ENCODE results near the gene DGKD. TPM values are rescaled to one million over a fixed set of nuclear protein-coding genes. Genes with fewer than 3 reads are reported as not detected.

DGKD gene
- total RNA-seq, 2 experiments from 2014 or later: 92.1 to 94.2 TPM

DNA sequence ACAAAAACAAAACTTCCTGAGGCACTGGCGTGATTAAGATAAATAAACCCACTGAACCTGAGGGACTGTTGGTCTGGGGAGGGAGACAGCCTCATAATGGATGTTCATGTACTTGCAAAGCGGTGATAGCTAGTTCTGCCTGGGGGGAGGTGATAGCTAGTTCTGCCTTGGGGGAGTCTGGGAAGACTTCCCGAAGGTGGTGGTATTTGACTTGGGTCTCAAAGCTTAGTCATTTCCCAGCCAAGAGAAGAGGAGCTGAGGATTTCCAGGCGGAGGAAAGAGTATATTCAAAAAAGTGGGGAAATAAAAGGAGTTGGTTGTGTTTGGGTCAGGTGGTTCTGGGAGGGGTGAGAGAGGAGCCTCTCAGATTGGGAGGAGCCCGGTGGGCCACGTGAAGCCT is 24.7 kb downstream of the DGKD start:
- CTCF ChIA-PET: no interaction called here
- no peaks in the 10 kb centered on the region for H3K27me3 Mint-ChIP-seq (ENCODE audit: low read depth)
- no peak overlapping the region for H3K27ac Mint-ChIP-seq
- ATAC-seq: no peak
- H3K36me3 Mint-ChIP-seq (ENCODE audit: low read depth): peaks cover 60% of the 10 kb centered on the region
- no peak for DNase-seq
- H3K4me1 Mint-ChIP-seq (ENCODE audit: low read depth): peaks cover 49% of the 10 kb centered on the region
- no peaks in the 10 kb centered on the region for H3K9me3 Mint-ChIP-seq (ENCODE audit: insufficient read depth)
- no peak overlapping the region for H3K4me3 Mint-ChIP-seq
- POLR2A ChIA-PET: no interaction called here

DNA sequence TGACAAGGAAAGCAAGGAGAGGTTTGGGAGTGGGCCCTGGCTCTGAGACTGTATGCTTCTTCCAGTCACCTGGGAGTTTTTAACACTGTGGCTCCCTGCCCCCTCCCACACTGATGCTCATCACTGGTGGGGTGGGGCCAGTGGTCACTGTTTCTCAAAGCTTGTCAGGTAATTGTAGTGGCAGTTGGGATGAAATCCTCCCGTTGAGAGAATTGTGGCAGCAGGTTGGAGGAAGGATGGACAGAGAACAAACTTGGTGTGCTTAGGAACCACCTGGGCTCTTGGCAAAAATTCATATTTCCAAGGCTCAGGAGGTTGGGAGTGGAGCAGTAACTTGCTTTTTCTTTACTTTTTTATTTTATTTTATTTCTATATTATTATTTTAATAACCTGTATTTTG is 25.1 kb downstream of the DGKD start:
- Mint-ChIP-seq H3K27me3 (ENCODE audit: low read depth) (no peaks in the 10 kb centered on the region), H3K4me3 (no peak overlapping the region), H3K27ac (peak overlapping the region; percentile 56), H3K9me3 (ENCODE audit: insufficient read depth) (no peaks in the 10 kb centered on the region), H3K4me1 (ENCODE audit: low read depth) (peaks cover 53% of the 10 kb centered on the region), H3K36me3 (ENCODE audit: low read depth) (peaks cover 64% of the 10 kb centered on the region)
- DNase-seq: no peak
- ATAC-seq: no peak
- POLR2A ChIA-PET: no interaction called here
- CTCF ChIA-PET: no interaction called here

DNA sequence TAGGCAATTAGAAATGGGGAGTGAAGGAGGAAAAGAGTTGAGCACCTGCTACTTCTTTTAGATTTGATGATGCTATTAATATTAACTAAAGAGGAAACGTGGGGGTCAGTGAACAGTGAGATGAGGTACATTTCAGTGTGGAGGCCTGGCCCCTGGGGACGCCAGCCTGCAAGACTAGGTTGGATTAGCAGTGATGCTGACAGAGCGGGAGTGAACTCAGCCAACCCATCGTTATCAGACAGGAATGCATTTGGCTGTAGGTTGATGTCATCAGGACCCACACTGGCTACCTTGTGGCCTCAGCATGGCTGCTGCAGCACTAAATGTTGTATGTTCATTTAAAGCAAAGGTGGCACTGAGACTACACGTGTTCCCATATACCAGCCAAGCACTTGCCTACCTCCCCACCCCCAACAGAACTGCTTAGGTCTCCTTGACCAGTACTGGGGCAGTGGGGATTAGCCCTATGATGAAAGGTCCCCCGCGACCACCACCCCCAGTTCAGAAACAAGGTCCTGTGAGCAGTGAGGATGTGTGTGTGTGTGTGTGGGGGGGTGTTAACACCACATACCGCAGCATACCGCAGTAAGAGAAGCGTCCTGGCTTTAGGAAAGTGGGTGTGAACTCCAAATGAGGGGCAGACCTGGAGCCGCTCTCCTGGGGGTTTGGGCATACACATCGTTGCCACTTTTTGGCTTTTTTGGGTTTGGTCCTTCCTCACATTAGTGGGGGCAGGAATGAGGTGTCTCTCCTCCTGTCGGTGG is 26.0 kb downstream of the DGKD start:
- H3K27me3 Mint-ChIP-seq (ENCODE audit: low read depth): no peaks in the 10 kb centered on the region
- ATAC-seq (no peak), DNase-seq (no peak)
- peaks cover 65% of the 10 kb centered on the region for H3K36me3 Mint-ChIP-seq (ENCODE audit: low read depth)
- POLR2A ChIA-PET: no interaction called here
- H3K4me3 Mint-ChIP-seq: no peak overlapping the region
- peaks cover 62% of the 10 kb centered on the region for H3K4me1 Mint-ChIP-seq (ENCODE audit: low read depth)
- no peaks in the 10 kb centered on the region for H3K9me3 Mint-ChIP-seq (ENCODE audit: insufficient read depth)
- CTCF ChIA-PET: interaction anchor here (1.9 kb wide), 1 partner anchor 63 kb away, joined by 6 read pairs; no protein-coding TSS in a partner anchor
- peak overlapping the region; percentile 21 for H3K27ac Mint-ChIP-seq

DNA sequence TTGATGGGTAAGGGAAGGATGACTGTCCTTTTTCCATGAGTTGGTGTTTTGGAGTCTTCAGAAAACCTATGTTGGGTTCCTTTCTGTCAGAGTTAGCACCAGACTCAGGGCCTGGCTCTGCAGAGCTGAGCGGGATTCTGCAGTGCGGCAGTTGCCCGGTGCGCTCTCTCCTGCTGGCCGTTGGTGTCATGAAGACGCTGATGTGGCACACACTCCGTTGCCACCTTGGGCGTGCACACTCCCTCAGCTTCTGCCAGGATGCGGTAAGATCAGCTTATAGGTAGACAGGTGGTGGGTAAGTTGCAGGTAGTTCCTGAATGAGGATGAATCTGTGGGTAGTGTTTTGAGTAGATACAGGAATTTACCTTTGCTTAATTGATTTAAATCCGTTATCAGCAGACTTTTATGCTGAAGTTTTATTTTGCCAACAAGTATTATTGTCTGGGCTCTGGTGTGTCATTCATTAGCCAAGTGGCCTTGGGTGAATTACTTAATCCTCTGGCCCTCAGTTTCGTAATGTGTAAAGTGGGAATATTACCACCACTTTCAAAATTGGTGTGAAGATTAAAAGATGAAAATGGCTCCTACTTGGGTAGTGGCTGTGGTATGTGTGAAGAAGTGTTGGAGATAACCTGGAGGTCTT is 26.8 kb downstream of the DGKD start:
- H3K36me3 Mint-ChIP-seq (ENCODE audit: low read depth): peaks cover 62% of the 10 kb centered on the region
- DNase-seq (no peak), ATAC-seq (no peak)
- peak overlapping the region; percentile 47 for H3K27ac Mint-ChIP-seq
- ChIA-PET CTCF (interaction anchor here (1.0 to 1.9 kb wide), 3 partner anchors 19 to 62 kb away, joined by 3 to 6 read pairs (median 3); no protein-coding TSS in a partner anchor), POLR2A (interaction anchor here (0.6 kb wide), 1 partner anchor 25 kb away, joined by 4 read pairs; no protein-coding TSS in a partner anchor)
- no peaks in the 10 kb centered on the region for H3K9me3 Mint-ChIP-seq (ENCODE audit: insufficient read depth)
- H3K4me3 Mint-ChIP-seq: no peak overlapping the region
- no peaks in the 10 kb centered on the region for H3K27me3 Mint-ChIP-seq (ENCODE audit: low read depth)
- H3K4me1 Mint-ChIP-seq (ENCODE audit: low read depth): peaks cover 70% of the 10 kb centered on the region

DNA sequence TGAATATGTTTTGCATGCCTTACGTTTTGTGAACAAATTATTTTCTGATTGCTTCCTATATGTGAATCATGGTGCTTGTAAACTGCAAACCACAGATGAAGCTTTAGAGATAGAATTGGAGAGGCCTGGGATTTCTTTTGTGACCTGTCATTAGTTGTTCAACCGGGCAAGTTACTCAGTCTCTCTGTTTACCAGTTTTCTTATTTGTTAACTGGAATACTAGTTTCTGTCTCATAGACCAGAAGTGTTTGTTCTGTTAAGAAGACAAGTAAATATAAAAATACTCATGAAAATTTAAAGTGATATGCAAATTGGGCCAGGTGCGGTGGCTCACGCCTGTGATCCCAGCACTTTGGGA is 27.3 kb downstream of the DGKD start:
- Mint-ChIP-seq H3K4me1 (ENCODE audit: low read depth) (peaks cover 75% of the 10 kb centered on the region), H3K27me3 (ENCODE audit: low read depth) (no peaks in the 10 kb centered on the region), H3K27ac (peak overlapping the region; percentile 47), H3K36me3 (ENCODE audit: low read depth) (peaks cover 60% of the 10 kb centered on the region), H3K9me3 (ENCODE audit: insufficient read depth) (no peaks in the 10 kb centered on the region), H3K4me3 (no peak overlapping the region)
- ChIA-PET CTCF (interaction anchor here (1.0 to 1.9 kb wide), 4 partner anchors 12 to 61 kb away, joined by 3 to 6 read pairs (median 3); no protein-coding TSS in a partner anchor), POLR2A (interaction anchor here (0.6 kb wide), 1 partner anchor 25 kb away, joined by 4 read pairs; no protein-coding TSS in a partner anchor)
- ATAC-seq (no peak), DNase-seq (no peak)

DNA sequence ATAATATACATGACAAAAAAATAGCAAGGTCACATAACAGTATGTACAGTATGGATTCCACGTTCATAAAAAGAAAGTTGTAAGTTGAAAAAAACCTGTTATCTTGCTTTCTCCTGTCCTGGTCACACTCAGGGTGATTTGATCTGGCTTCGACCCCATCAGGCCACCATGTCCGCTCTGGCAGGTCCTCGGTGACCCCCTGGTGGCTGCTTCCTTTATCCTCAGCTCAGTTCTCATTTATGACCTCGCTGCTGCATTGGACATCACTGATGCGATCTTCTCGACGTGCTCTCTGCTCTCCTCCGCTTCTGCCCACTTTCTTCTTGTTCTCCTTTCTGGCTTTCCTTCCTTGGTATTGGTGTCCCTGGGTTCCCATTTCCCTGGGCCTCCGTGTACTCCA is 29.7 kb downstream of the DGKD start:
- DNase-seq (no peak), ATAC-seq (no peak)
- H3K27ac Mint-ChIP-seq: peak overlapping the region; percentile 97
- POLR2A ChIA-PET: interaction anchor here (0.6 to 2.0 kb wide), 3 partner anchors 10 to 27 kb away, joined by 3 to 9 read pairs (median 4); no protein-coding TSS in a partner anchor
- CTCF ChIA-PET: interaction anchor here (0.6 to 3.2 kb wide), 13 partner anchors 9 to 143 kb away, joined by 3 to 20 read pairs (median 4); partner anchors contain the start of gene DGKD
- peaks cover 88% of the 10 kb centered on the region for H3K4me1 Mint-ChIP-seq (ENCODE audit: low read depth)
- H3K27me3 Mint-ChIP-seq (ENCODE audit: low read depth): no peaks in the 10 kb centered on the region
- peaks cover 57% of the 10 kb centered on the region for H3K36me3 Mint-ChIP-seq (ENCODE audit: low read depth)
- no peaks in the 10 kb centered on the region for H3K9me3 Mint-ChIP-seq (ENCODE audit: insufficient read depth)
- H3K4me3 Mint-ChIP-seq: peak overlapping the region; percentile 66

DNA sequence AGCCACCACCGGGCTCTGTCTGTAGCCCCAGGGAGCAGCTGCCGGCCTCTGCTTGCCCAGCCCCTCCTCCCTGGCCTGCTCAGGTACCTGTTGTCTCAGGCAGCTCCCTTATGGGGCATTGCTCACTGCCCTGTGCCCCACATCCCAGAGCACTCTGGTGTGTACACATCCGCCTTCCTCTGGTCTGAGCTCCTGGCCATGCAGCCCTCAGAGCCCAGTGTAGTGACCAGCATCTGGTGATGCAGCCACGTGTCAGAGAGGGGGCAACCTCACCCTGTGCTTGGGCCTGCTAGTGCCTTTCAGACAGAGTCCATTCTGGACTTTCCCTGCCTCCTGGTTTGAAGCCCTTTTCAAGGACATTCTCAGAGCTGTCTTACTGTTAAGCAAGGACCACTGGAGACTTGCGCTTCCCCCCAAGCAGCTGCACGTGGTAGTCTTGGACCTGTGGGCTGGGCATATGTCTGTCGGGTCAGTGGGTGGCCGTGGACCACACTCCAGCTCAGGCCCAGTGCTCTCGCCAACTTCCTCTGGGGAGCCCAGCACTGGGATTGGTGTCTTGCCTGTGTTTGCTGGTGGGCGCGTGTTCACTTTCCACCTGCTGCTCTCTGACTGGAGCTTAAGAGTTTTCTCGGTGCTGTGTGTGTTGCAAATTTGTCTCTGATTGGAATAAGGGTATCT is 30.7 kb downstream of the DGKD start:
- CTCF ChIA-PET: interaction anchor here (0.7 to 3.2 kb wide), 13 partner anchors 9 to 133 kb away, joined by 3 to 20 read pairs (median 6); partner anchors contain the start of genes ATG16L1 and DGKD
- Mint-ChIP-seq H3K27me3 (ENCODE audit: low read depth) (no peaks in the 10 kb centered on the region), H3K27ac (peak overlapping the region; percentile 97), H3K36me3 (ENCODE audit: low read depth) (peaks cover 59% of the 10 kb centered on the region), H3K9me3 (ENCODE audit: insufficient read depth) (no peaks in the 10 kb centered on the region), H3K4me3 (peak overlapping the region; percentile 66), H3K4me1 (ENCODE audit: low read depth) (peaks cover 90% of the 10 kb centered on the region)
- DNase-seq (no peak), ATAC-seq (peak; percentile 42)
- POLR2A ChIA-PET: interaction anchor here (0.5 to 2.0 kb wide), 11 partner anchors 9 to 117 kb away, joined by 3 to 9 read pairs (median 4); partner anchors contain the start of gene DGKD

DNA sequence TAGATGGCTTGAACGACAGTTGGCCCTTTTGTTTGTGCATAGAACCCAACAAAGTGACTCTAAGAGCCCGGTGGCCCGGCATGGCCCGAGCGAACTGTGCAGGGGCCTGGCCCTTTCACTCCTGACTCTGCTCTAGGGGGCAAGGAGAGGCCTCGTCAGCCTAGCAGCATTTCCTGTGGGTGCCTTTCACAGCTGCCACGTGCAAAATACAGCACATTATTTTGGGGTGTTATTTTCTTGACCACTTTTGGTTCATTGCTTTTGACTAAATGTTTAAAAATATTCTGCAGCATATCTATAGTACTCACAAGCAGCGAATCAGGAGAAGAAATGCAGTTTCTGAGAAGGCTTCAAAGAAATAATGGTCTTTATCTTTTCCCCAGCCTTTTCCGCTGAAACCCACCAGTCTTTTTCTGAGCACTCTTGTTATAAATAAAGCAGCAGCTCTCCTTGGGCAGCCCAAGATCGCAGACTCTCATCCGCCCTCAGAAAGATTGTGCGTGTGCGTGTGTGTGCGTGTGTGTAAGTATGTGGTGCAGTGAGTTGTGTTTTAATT is 31.3 kb downstream of the DGKD start:
- Mint-ChIP-seq H3K27ac (peak overlapping the region; percentile 97), H3K27me3 (ENCODE audit: low read depth) (no peaks in the 10 kb centered on the region), H3K36me3 (ENCODE audit: low read depth) (peaks cover 61% of the 10 kb centered on the region), H3K4me3 (peak overlapping the region; percentile 66), H3K4me1 (ENCODE audit: low read depth) (peaks cover 87% of the 10 kb centered on the region), H3K9me3 (ENCODE audit: insufficient read depth) (no peaks in the 10 kb centered on the region)
- DNase-seq: peak; percentile 77
- ATAC-seq: peak; percentile 87
- POLR2A ChIA-PET: interaction anchor here (1.0 to 2.0 kb wide), 9 partner anchors 14 to 118 kb away, joined by 3 to 9 read pairs (median 5); partner anchors contain the start of gene DGKD
- CTCF ChIA-PET: interaction anchor here (0.7 to 3.2 kb wide), 10 partner anchors 9 to 115 kb away, joined by 3 to 20 read pairs (median 8); partner anchors contain the start of gene DGKD

DNA sequence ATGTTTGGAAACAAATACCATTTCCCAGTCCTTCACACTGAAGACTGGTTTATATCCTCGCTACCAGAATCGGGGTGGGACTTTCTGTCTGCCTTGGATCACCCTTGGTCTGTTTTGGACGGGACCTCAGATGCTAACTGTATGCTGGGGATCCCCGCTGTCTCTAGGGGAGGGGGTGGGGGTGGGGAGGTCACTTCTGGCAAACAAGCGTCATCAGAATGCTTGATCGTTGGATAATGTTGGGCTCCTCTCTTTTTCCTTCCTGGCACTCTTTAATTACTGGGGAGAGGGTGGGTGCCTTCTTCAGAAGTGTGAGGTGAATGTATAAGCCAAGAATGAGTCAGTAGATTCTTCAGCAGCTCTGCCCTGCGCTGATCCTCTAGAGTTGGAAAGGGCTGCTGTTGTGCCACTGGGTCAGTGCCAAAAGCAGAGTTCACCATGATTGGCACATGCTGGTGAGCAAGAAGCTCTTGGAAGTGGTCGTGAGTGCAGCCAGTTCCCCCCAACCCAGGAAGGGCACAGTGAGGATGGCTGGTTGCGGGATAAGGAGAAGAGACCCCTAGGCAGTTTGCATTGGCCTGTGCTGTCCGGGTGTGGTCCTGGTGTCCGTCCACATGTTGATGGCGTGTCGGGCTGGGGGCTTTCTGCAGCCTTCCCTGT is 32.2 kb downstream of the DGKD start:
- H3K36me3 Mint-ChIP-seq (ENCODE audit: low read depth): peaks cover 57% of the 10 kb centered on the region
- H3K27me3 Mint-ChIP-seq (ENCODE audit: low read depth): no peaks in the 10 kb centered on the region
- ChIA-PET POLR2A (interaction anchor here (1.0 to 1.5 kb wide), 4 partner anchors 20 to 55 kb away, joined by 3 to 8 read pairs (median 4); partner anchors contain the start of gene DGKD), CTCF (interaction anchor here (1.0 to 3.2 kb wide), 7 partner anchors 14 to 116 kb away, joined by 3 to 20 read pairs (median 8); partner anchors contain the start of gene DGKD)
- ATAC-seq: no peak
- no peak for DNase-seq
- no peaks in the 10 kb centered on the region for H3K9me3 Mint-ChIP-seq (ENCODE audit: insufficient read depth)
- H3K27ac Mint-ChIP-seq: peak overlapping the region; percentile 97
- peaks cover 77% of the 10 kb centered on the region for H3K4me1 Mint-ChIP-seq (ENCODE audit: low read depth)
- H3K4me3 Mint-ChIP-seq: peak overlapping the region; percentile 66

DNA sequence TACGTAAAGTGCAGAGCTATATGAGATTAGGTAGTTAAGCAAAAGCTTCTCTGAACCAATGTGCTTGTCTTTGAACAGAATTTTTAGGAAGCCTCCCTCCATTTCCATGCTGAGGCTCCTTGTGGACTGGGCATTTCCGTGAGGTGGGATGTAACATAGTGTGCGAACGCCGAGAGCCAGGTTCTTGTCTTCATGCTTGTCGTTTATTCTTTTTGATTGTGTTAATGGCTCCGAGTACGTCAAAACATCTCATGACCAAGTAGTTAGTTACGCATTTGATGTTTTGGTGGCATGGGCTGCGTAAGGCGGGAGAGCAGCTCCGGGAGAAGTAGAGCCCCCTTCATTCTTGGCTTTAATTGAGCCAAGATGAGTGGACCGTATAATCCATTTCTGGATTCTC is 32.9 kb downstream of the DGKD start:
- H3K36me3 Mint-ChIP-seq (ENCODE audit: low read depth): peaks cover 60% of the 10 kb centered on the region
- no peaks in the 10 kb centered on the region for H3K9me3 Mint-ChIP-seq (ENCODE audit: insufficient read depth)
- peak overlapping the region; percentile 20 for H3K4me3 Mint-ChIP-seq
- peaks cover 74% of the 10 kb centered on the region for H3K4me1 Mint-ChIP-seq (ENCODE audit: low read depth)
- ATAC-seq (no peak), DNase-seq (no peak)
- H3K27me3 Mint-ChIP-seq (ENCODE audit: low read depth): no peaks in the 10 kb centered on the region
- H3K27ac Mint-ChIP-seq: no peak overlapping the region
- CTCF ChIA-PET: interaction anchor here (1.2 to 1.6 kb wide), 3 partner anchors 13 to 61 kb away, joined by 3 to 6 read pairs (median 3); no protein-coding TSS in a partner anchor
- POLR2A ChIA-PET: interaction anchor here (1.0 kb wide), 1 partner anchor 33 kb away, joined by 3 read pairs; the partner anchor contains the start of gene DGKD
